ENCODE data around the gene LEAP2. TPM values are rescaled to one million over a fixed set of nuclear protein-coding genes. Genes with fewer than 3 reads are reported as not detected.

Gene LEAP2
- total RNA-seq, 1 experiment from 2014 or later: 3.2 TPM

DNA sequence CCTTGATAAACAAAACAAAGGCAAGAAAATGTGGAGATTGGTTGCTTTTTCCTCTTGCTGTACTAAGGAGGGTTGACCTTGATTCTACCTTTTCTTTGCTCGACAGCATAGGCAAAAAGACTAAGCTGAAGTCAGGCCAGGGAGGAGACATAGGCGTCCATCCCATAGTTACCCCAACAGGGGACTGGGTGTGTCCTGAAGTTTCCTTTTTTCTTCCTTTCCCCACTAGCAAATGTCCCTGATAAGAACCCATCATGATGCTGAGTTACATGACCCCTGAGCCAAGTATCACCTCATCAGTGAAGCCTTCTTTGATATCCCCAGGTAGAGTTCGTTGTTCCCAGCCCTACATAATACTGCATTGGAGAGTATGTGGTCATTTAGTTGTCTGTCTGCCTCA lies 33.2 kb upstream of the LEAP2 start:
- DNase-seq (ENCODE audit: unreplicated experiment): no peak
- no peaks in the 10 kb centered on the region for H3K27me3 Mint-ChIP-seq (ENCODE audit: insufficient read depth, unreplicated experiment)
- no peak for TF ChIP-seq CTCF (IDR thresholded peaks at IDR 0.05; ENCODE audit: unreplicated experiment)
- intact Hi-C loops (cut with micrococcal nuclease): no loop called here
- peaks cover 30% of the 10 kb centered on the region for H3K4me1 Mint-ChIP-seq (ENCODE audit: insufficient read depth, unreplicated experiment)
- H3K9me3 Mint-ChIP-seq (ENCODE audit: unreplicated experiment): no peaks in the 10 kb centered on the region
- no peaks in the 10 kb centered on the region for H3K36me3 Mint-ChIP-seq (ENCODE audit: insufficient read depth, unreplicated experiment)
- peak overlapping the region; percentile 99 for H3K27ac Mint-ChIP-seq (ENCODE audit: low read depth, unreplicated experiment)
- ChIA-PET CTCF (interaction anchor here (0.8 to 4.5 kb wide), 5 partner anchors 11 to 40 kb away, joined by 3 to 29 read pairs (median 7); partner anchors contain the start of genes GDF9, SHROOM1 and UQCRQ), POLR2A (interaction anchor here (0.7 to 5.3 kb wide), 10 partner anchors 10 to 165 kb away, joined by 3 to 63 read pairs (median 7); partner anchors contain the start of genes GDF9, KIF3A, SHROOM1 and UQCRQ)
- BruUV-seq (replicated peaks): no TSS peak
- no peak overlapping the region for H3K4me3 Mint-ChIP-seq (ENCODE audit: unreplicated experiment)

GRCh38 chr5:132840896-132841295 lies 32.6 kb upstream of the LEAP2 start:
- Mint-ChIP-seq H3K27me3 (ENCODE audit: insufficient read depth, unreplicated experiment) (no peaks in the 10 kb centered on the region), H3K4me1 (ENCODE audit: insufficient read depth, unreplicated experiment) (peaks cover 30% of the 10 kb centered on the region), H3K36me3 (ENCODE audit: insufficient read depth, unreplicated experiment) (no peaks in the 10 kb centered on the region), H3K9me3 (ENCODE audit: unreplicated experiment) (no peaks in the 10 kb centered on the region), H3K4me3 (ENCODE audit: unreplicated experiment) (no peak overlapping the region), H3K27ac (ENCODE audit: low read depth, unreplicated experiment) (peak overlapping the region; percentile 99)
- DNase-seq (ENCODE audit: unreplicated experiment): peak; percentile 18
- intact Hi-C loops (cut with micrococcal nuclease): loop anchor here (1.0 kb wide), 2 partner anchors 11 to 25 kb away; partner anchors contain the start of genes GDF9, SHROOM1 and UQCRQ
- ChIA-PET CTCF (interaction anchor here (1.0 to 4.5 kb wide), 5 partner anchors 10 to 25 kb away, joined by 4 to 29 read pairs (median 7); partner anchors contain the start of genes GDF9, SHROOM1 and UQCRQ), POLR2A (interaction anchor here (0.9 to 5.3 kb wide), 9 partner anchors 9 to 251 kb away, joined by 3 to 63 read pairs (median 7); partner anchors contain the start of genes GDF9, KIF3A, SHROOM1 and UQCRQ)
- no peak for TF ChIP-seq CTCF (IDR thresholded peaks at IDR 0.05; ENCODE audit: unreplicated experiment)
- no TSS peak for BruUV-seq (replicated peaks)

DNA sequence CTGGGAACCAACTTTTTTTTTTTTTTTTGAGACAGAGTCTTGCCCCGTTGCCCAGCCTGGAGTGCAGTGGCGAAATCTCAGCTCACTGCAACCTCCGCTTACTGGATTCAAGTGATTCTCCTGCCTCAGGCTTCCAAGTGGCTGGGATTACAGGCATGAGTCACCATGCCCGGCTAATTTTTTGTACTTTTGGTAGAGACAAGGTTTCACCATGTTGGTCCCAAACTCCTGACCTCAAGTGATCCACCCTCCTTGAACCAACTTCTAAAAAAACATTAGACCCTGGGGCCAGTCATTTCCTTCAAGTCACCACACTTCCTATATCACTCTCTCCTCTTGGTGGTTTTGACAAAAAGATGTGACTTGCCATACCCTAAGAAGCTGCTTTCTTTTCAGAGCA lies 32.2 kb upstream of the LEAP2 start:
- ChIA-PET CTCF (interaction anchor here (0.6 to 4.5 kb wide), 7 partner anchors 10 to 617 kb away, joined by 3 to 29 read pairs (median 5); partner anchors contain the start of genes GDF9 and UQCRQ), POLR2A (interaction anchor here (0.9 to 5.3 kb wide), 9 partner anchors 9 to 252 kb away, joined by 3 to 63 read pairs (median 7); partner anchors contain the start of genes GDF9, KIF3A, SHROOM1 and UQCRQ)
- Mint-ChIP-seq H3K9me3 (ENCODE audit: unreplicated experiment) (no peaks in the 10 kb centered on the region), H3K4me3 (ENCODE audit: unreplicated experiment) (peak overlapping the region; percentile 18), H3K4me1 (ENCODE audit: insufficient read depth, unreplicated experiment) (peaks cover 30% of the 10 kb centered on the region), H3K27ac (ENCODE audit: low read depth, unreplicated experiment) (peak overlapping the region; percentile 99), H3K36me3 (ENCODE audit: insufficient read depth, unreplicated experiment) (no peaks in the 10 kb centered on the region), H3K27me3 (ENCODE audit: insufficient read depth, unreplicated experiment) (no peaks in the 10 kb centered on the region)
- peak; percentile 98 for DNase-seq (ENCODE audit: unreplicated experiment)
- intact Hi-C loops (cut with micrococcal nuclease): loop anchor here (1.0 kb wide), 2 partner anchors 11 to 25 kb away; partner anchors contain the start of genes GDF9, SHROOM1 and UQCRQ
- no TSS peak for BruUV-seq (replicated peaks)
- TF ChIP-seq CTCF (IDR thresholded peaks at IDR 0.05; ENCODE audit: unreplicated experiment): no peak

- ChIA-PET POLR2A (interaction anchor here (4.7 kb wide), 1 partner anchor 18 kb away, joined by 23 read pairs; the partner anchor contains the start of genes GDF9 and UQCRQ), CTCF (interaction anchor here (1.5 to 6.2 kb wide), 2 partner anchors 18 to 20 kb away, joined by 3 to 37 read pairs; partner anchors contain the start of genes GDF9, SHROOM1 and UQCRQ)
- no peak for DNase-seq (ENCODE audit: unreplicated experiment)
- no peaks in the 10 kb centered on the region for H3K9me3 Mint-ChIP-seq (ENCODE audit: unreplicated experiment)
- no peaks in the 10 kb centered on the region for H3K27me3 Mint-ChIP-seq (ENCODE audit: insufficient read depth, unreplicated experiment)
- TF ChIP-seq CTCF (IDR thresholded peaks at IDR 0.05; ENCODE audit: unreplicated experiment): no peak
- BruUV-seq (replicated peaks): no TSS peak
- H3K4me3 Mint-ChIP-seq (ENCODE audit: unreplicated experiment): no peak overlapping the region
- H3K27ac Mint-ChIP-seq (ENCODE audit: low read depth, unreplicated experiment): no peak overlapping the region
- H3K4me1 Mint-ChIP-seq (ENCODE audit: insufficient read depth, unreplicated experiment): no peaks in the 10 kb centered on the region
- intact Hi-C loops (cut with micrococcal nuclease): no loop called here
- no peaks in the 10 kb centered on the region for H3K36me3 Mint-ChIP-seq (ENCODE audit: insufficient read depth, unreplicated experiment)
Measured at GRCh38 chr5:132848270-132848669, 25.2 kb upstream of the LEAP2 start.

Measured in MCF 10A (cell line).